Measurements from ENCODE around the gene TECR. TPM values are rescaled to one million over a fixed set of nuclear protein-coding genes. Genes with fewer than 3 reads are reported as not detected.
A peak's percentile ranks its signal among the peaks of the same experiment; 100 is the strongest.

The TECR gene
- total RNA-seq, 1 donor from 2014 or later, result 177 TPM

DNA sequence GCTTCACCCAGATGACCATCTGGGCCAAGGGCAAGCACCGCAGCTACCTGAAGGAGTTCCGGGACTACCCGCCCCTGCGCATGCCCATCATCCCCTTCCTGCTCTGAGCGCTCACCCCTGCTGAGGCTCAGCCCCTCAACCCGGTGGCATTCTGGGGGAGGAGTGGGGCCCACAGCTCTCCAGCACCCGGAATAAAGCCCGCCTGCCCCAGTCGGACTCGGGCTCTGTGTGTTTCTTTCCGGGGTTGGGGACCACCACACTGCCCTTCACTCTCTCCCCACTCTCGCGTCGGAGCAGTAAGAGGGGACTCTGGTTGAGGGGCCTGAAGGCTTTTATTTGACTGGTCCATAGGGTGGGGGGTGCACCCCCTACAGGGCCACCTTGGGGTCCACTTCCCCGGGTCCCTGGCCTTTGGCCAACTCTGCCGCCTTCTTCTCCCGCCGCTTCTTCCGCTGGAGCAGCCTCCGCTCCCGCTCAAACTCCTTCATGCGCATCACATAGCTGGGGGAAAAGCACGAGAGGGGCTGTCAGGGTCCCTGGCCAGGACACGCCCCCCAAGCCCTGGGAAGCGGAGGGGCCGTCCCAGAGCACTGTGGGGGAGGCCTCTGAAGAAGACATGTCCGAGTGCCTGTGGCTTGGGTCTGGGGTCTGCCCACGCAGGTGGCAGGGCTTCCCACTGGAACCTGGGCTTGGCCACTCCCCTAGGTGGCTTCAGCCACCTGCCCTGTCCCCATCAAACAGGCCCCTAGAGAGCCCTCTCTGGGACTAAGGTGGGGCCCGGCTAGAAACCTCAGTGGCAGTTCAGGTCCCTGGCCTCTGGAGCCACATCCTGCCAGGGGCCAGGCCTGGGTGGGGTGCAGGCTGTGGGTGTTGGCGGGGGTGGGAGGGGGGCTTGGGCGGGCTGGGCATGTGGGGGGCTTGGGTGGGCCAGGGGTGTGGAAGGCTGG, 36.6 kb downstream of the TECR start:
- H3K4me3 Mint-ChIP-seq, result no peak overlapping the region
- H3K36me3 Mint-ChIP-seq (ENCODE audit: low read depth), result peaks cover 5% of the 10 kb centered on the region
- H3K27ac Mint-ChIP-seq (ENCODE audit: unreplicated experiment), result no peak overlapping the region
- no peaks in the 10 kb centered on the region for H3K9me3 Mint-ChIP-seq
- H3K4me1 Mint-ChIP-seq, result peaks cover 5% of the 10 kb centered on the region
- no peak for TF ChIP-seq CTCF (conservative IDR thresholded peaks at IDR 0.05)
- no peak for DNase-seq (ENCODE audit: low read depth, low spot score)
- H3K27me3 Mint-ChIP-seq (ENCODE audit: low read depth), result no peaks in the 10 kb centered on the region

- DNase-seq (ENCODE audit: low read depth, low spot score), result no peak
- H3K4me1 Mint-ChIP-seq, result peaks cover 7% of the 10 kb centered on the region
- no peak overlapping the region for H3K4me3 Mint-ChIP-seq
- no peaks in the 10 kb centered on the region for H3K9me3 Mint-ChIP-seq
- H3K27ac Mint-ChIP-seq (ENCODE audit: unreplicated experiment), result no peak overlapping the region
- TF ChIP-seq CTCF (conservative IDR thresholded peaks at IDR 0.05), result no peak
- peaks cover 5% of the 10 kb centered on the region for H3K36me3 Mint-ChIP-seq (ENCODE audit: low read depth)
- no peaks in the 10 kb centered on the region for H3K27me3 Mint-ChIP-seq (ENCODE audit: low read depth)
Measured at GRCh38 chr19:14566712-14567077, 37.3 kb downstream of the TECR start.

DNA sequence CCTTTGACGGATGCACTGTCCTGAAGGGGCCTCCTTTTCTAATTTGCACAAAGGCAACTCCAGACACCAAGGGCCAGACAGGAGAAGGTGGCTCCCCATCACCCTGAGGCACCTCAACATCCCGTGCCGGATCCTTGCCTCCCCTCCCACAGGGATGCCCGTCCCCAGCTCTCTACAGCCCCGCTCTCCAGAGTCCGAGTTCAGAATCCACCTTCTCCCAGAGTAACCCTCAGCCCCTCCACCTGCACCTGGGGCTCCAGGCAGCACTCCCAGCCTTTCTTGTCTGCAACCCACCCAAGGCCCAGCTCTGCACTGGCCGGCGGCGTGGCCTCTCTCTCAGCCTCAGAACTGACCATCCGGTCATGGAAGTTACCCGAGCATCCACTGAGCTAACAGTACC, 37.7 kb downstream of the TECR start:
- Mint-ChIP-seq H3K9me3 (no peaks in the 10 kb centered on the region), H3K27me3 (ENCODE audit: low read depth) (no peaks in the 10 kb centered on the region), H3K27ac (ENCODE audit: unreplicated experiment) (peak overlapping the region; percentile 67), H3K4me3 (peak overlapping the region; percentile 47), H3K36me3 (ENCODE audit: low read depth) (peaks cover 5% of the 10 kb centered on the region), H3K4me1 (peaks cover 11% of the 10 kb centered on the region)
- TF ChIP-seq CTCF (conservative IDR thresholded peaks at IDR 0.05), result no peak
- DNase-seq (ENCODE audit: low read depth, low spot score), result no peak

DNA sequence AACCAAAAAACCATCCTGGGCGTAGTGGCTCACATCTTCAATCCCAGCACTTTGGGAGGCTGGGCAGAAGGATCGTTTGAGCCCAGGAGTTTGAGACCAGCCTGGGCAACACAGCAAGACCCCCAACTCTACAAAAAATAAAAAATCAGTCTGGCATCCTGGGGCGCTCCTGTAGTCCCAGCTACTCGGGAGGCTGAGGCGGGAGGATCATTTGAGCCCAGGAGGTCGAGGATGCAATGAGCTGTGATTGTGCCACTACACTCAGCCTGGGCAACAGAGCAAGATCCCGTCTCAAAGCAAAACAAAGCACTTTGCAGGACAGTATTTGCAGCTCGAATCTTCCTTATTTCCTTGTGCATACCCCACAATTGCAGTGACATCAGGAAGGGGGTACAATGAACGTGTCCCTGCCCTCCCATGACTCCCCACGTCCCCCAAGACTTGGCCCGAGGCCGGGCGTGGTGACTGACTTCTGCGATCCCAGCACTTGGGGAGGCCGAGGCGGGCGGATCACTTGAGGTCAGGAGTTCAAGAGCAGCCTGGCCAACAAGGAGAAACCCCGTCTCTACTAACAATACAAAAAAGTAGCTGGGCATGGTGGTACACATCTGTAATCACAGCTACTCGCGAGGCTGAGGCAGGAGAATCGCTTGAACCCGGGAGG, 41.6 kb downstream of the TECR start:
- Mint-ChIP-seq H3K9me3 (no peaks in the 10 kb centered on the region), H3K27ac (ENCODE audit: unreplicated experiment) (peak overlapping the region; percentile 35), H3K36me3 (ENCODE audit: low read depth) (peaks cover 3% of the 10 kb centered on the region), H3K4me1 (peaks cover 18% of the 10 kb centered on the region), H3K4me3 (peak overlapping the region; percentile 97), H3K27me3 (ENCODE audit: low read depth) (no peaks in the 10 kb centered on the region)
- no peak for TF ChIP-seq CTCF (conservative IDR thresholded peaks at IDR 0.05)
- DNase-seq (ENCODE audit: low read depth, low spot score), result no peak

GRCh38 chr19:14571695-14572490, 42.5 kb downstream of the TECR start, which contains the start of gene NDUFB7:
Gene NDUFB7, minus strand, starts transcription at chr19:14572066. Its CDS starts 66 bp downstream, at chr19:14572000.
- peak within 1 kb of the TSS; percentile 97 for H3K4me3 Mint-ChIP-seq
- peaks cover 3% of the 10 kb centered on the region for H3K36me3 Mint-ChIP-seq (ENCODE audit: low read depth)
- DNase-seq (ENCODE audit: low read depth, low spot score), result peak; percentile 77
- peak within 1 kb of the TSS; percentile 95 for H3K27ac Mint-ChIP-seq (ENCODE audit: unreplicated experiment)
- H3K4me1 Mint-ChIP-seq, result peaks cover 18% of the 10 kb centered on the region
- no peaks in the 10 kb centered on the region for H3K9me3 Mint-ChIP-seq
- no peaks in the 10 kb centered on the region for H3K27me3 Mint-ChIP-seq (ENCODE audit: low read depth)
- peak; percentile 77 for TF ChIP-seq CTCF (conservative IDR thresholded peaks at IDR 0.05)
